GM23338 (cell line): ENCODE data around the gene RRN3. TPM values are rescaled to one million over a fixed set of nuclear protein-coding genes. Genes with fewer than 3 reads are reported as not detected.
A peak's percentile ranks its signal among the peaks of the same experiment; 100 is the strongest.
"Not testable (repeated sequence)": the region's sequence is repeated elsewhere in the genome, so short reads cannot be mapped to it uniquely, and the experiment has no call there.

Experiments
- ATAC-seq: fragments of 200-7000 bp; cut with Tn5 transposase; 3 replicates; pipeline ENCODE4 v1.9.1; 2020
- DNase-seq: peaks from one replicate; pipeline ENCODE4 v3.0.0-alpha.2; 2015; ENCODE audit warnings: low spot score
- H2AFZ ChIP-seq: fragments of 200-600 bp; sonication (generic); 2 replicates; pipeline ENCODE4 v1.8.0; 2016; ENCODE audit warnings: antibody characterized with exemption, mild to moderate bottlenecking, moderate library complexity
- H3F3A ChIP-seq: fragments of 200-600 bp; sonication (generic); replicated peaks from 2 replicates; pipeline ENCODE4 v1.8.0; 2017; ENCODE audit warnings: antibody characterized with exemption, mixed run types, low read depth
- H3K27ac ChIP-seq: fragments of 200-600 bp; sonication (generic); 2 replicates; pipeline ENCODE4 v1.6.1; 2016; ENCODE audit warnings: low read depth
- H3K27me3 ChIP-seq: fragments of 200-600 bp; sonication (generic); 2 replicates; pipeline ENCODE4 v1.8.0; 2016; ENCODE audit warnings: mild to moderate bottlenecking, mixed run types, moderate library complexity; ENCODE audit not compliant: insufficient read depth
- H3K36me3 ChIP-seq: fragments of 200-600 bp; sonication (generic); 2 replicates; pipeline ENCODE4 v1.8.0; 2016; ENCODE audit warnings: mild to moderate bottlenecking; ENCODE audit not compliant: insufficient read depth
- H3K4me1 ChIP-seq: fragments of 200-600 bp; sonication (generic); 2 replicates; pipeline ENCODE4 v1.8.0; 2016; ENCODE audit warnings: mild to moderate bottlenecking, moderate library complexity; ENCODE audit not compliant: insufficient read depth
- H3K4me2 ChIP-seq: fragments of 200-600 bp; sonication (generic); 2 replicates; pipeline ENCODE4 v1.7.1; 2017; ENCODE audit warnings: mixed run types
- H3K4me3 ChIP-seq: fragments of 200-600 bp; sonication (generic); 2 replicates; pipeline ENCODE4 v1.6.1; 2016; ENCODE audit warnings: mixed run types
- H3K79me2 ChIP-seq: fragments of 200-600 bp; sonication (generic); replicated peaks from 2 replicates; pipeline ENCODE4 v1.8.0; 2017; ENCODE audit warnings: mild to moderate bottlenecking; ENCODE audit not compliant: insufficient read depth
- H3K9me2 ChIP-seq: fragments of 200-600 bp; sonication (generic); 2 replicates; pipeline ENCODE4 v1.8.0; 2017; ENCODE audit not compliant: insufficient read depth
- H4K20me1 ChIP-seq: fragments of 200-600 bp; sonication (generic); replicated peaks from 2 replicates; pipeline ENCODE4 v1.8.0; 2017; ENCODE audit warnings: mild to moderate bottlenecking; ENCODE audit not compliant: insufficient read depth
- H3K27ac Mint-ChIP-seq: 2 replicates; pipeline ENCODE4 v1.8.0; 2020; ENCODE audit warnings: inconsistent platforms, mild to moderate bottlenecking, moderate library complexity, mixed read lengths
- H3K27me3 Mint-ChIP-seq: 3 replicates; pipeline ENCODE4 v1.8.0; 2022; ENCODE audit warnings: low read depth, mild to moderate bottlenecking, moderate library complexity, mixed read lengths, inconsistent platforms; ENCODE audit not compliant: insufficient read depth, poor library complexity
- H3K36me3 Mint-ChIP-seq: 3 replicates; pipeline ENCODE4 v1.8.0; 2021; ENCODE audit warnings: low read depth, mild to moderate bottlenecking, inconsistent platforms, moderate library complexity, mixed read lengths
- H3K4me1 Mint-ChIP-seq: 3 replicates; pipeline ENCODE4 v1.8.0; 2020; ENCODE audit warnings: mild to moderate bottlenecking, inconsistent platforms, mixed read lengths
- H3K4me3 Mint-ChIP-seq: 3 replicates; pipeline ENCODE4 v1.8.0; 2021; ENCODE audit warnings: moderate library complexity, mild to moderate bottlenecking, inconsistent platforms, mixed read lengths
- H3K9me3 Mint-ChIP-seq: 3 replicates; pipeline ENCODE4 v1.8.0; 2020; ENCODE audit warnings: moderate library complexity, mild to moderate bottlenecking, inconsistent platforms, mixed read lengths
- polyA plus RNA-seq: library from polyadenylated mRNA; unstranded; fragments of >200 nt; fragmentation: Nextera tagmentation; extraction: Ambion mirVana; gene quantifications from 2 replicates; pipeline ENCODE4 v1.2.1, GENCODE V29; 2016
- total RNA-seq: library from RNA; depleted of rRNA; stranded (reverse); fragments of >200 nt; shearing (Covaris generic); gene quantifications from 2 replicates; pipeline ENCODE4 v1.2.3, GENCODE V29; 2014
- TF ChIP-seq, protein P1 (sequence below), 2 experiments: fragments of 200-600 bp in 1 of 2; sonication (generic) in 1 of 2; conservative IDR thresholded peaks; 2 replicates each; pipeline versions ENCODE4 v1.5.1 to v1.6.1; 2016 to 2017; ENCODE audit warnings: antibody characterized with exemption in 2 of 2, low read depth in 2 of 2, mild to moderate bottlenecking in 2 of 2, moderate library complexity in 1 of 2

Gene RRN3
- total and polyA plus RNA-seq, 2 experiments from 2014 or later, result 15.4 to 41.5 TPM

DNA sequence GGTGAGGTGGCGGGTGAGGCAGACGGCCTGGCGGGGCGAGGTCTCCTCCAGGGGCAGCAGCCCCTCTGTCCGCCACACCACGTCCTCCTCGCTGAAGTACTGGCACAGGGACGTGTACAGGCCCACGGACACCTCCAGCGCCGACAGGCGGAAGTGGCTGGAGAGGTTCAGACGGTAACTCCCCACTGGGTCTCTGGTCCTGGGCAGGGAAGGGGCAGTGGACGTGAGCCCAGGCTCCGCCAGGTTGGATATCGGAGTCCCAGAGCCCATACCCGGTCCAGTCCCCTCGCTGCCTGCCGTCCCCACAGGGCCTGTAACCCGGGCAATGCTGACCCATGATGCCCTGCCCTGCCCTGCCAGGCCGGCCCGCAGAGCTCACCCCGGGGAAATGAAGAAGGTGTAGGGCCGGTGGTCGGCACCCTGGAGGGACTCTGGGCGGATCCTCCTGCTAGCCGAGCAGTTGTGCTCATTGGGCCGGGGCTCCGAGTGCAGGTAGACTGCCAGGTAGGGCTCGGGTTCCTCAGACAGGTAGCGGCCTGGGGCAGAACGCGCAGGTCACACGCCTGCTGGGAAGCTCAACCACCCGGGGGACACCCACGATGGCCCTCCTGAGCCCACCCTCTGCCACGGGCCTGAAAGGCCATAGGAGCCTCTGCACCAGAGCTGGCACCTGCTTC, 36.3 kb upstream of the RRN3 start:
- H3K4me2 ChIP-seq, H2AFZ ChIP-seq, H3K9me2 ChIP-seq, H3K9me3 Mint-ChIP-seq, H3K79me2 ChIP-seq, H3K4me1 Mint-ChIP-seq, H3K27ac ChIP-seq, H3K4me3 ChIP-seq, H3K4me3 Mint-ChIP-seq, ATAC-seq, H4K20me1 ChIP-seq, H3F3A ChIP-seq, DNase-seq, H3K27me3 ChIP-seq, H3K4me1 ChIP-seq, H3K27me3 Mint-ChIP-seq, H3K36me3 ChIP-seq, H3K27ac Mint-ChIP-seq: not testable (repeated sequence)
- H3K36me3 Mint-ChIP-seq, result peaks cover 20% of the 10 kb centered on the region; the same call in 2 of the 3 replicates

DNA sequence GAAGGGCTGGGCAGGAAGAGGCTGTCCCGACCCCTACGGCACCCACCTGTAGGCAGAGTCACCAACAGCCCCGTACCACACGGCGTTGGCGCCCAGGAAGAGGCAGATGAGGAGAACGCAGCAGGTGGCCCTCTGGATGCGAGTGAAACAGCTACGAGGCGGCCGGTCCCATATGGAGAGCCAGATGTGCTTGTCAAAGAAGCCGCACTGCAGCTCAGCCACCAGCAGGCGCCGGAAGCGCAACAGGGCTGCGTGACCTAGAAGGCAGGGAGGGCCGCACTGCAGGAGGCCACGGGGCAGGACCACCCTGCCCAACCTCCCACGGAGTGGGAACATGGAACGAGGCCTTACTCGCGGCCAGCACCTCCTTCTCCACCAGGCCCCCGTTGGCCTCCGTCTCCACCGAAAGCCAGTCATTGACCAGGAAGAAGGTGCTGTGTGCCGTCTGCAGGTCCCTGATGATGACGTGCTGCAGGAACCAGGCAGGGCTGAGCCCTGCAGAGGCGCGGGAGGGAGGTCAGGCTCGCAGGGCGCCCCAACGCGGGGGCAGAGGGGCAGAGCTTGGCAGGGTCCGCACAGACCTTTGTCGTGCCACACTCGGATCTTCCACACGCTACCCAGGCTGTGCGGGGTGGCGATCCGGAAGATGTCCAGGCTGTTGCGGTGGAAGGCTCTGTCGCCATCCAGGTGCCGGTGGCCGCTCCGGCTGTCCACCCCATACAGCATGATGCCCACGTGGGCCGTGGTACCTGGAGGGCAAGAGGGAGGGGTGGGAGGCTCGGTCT, 33.8 kb upstream of the RRN3 start:
- H3K27ac Mint-ChIP-seq, ATAC-seq, H3K27me3 Mint-ChIP-seq, DNase-seq, H3K4me3 ChIP-seq, H3F3A ChIP-seq, H3K27me3 ChIP-seq, H3K27ac ChIP-seq, H4K20me1 ChIP-seq, H3K9me2 ChIP-seq, H3K4me2 ChIP-seq, H3K36me3 ChIP-seq, H3K4me1 Mint-ChIP-seq, H3K9me3 Mint-ChIP-seq, H3K4me3 Mint-ChIP-seq, H3K79me2 ChIP-seq, H3K4me1 ChIP-seq, H2AFZ ChIP-seq: not testable (repeated sequence)
- peaks cover 14% of the 10 kb centered on the region; the same call in 2 of the 3 replicates for H3K36me3 Mint-ChIP-seq
- TF ChIP-seq, protein P1, sequence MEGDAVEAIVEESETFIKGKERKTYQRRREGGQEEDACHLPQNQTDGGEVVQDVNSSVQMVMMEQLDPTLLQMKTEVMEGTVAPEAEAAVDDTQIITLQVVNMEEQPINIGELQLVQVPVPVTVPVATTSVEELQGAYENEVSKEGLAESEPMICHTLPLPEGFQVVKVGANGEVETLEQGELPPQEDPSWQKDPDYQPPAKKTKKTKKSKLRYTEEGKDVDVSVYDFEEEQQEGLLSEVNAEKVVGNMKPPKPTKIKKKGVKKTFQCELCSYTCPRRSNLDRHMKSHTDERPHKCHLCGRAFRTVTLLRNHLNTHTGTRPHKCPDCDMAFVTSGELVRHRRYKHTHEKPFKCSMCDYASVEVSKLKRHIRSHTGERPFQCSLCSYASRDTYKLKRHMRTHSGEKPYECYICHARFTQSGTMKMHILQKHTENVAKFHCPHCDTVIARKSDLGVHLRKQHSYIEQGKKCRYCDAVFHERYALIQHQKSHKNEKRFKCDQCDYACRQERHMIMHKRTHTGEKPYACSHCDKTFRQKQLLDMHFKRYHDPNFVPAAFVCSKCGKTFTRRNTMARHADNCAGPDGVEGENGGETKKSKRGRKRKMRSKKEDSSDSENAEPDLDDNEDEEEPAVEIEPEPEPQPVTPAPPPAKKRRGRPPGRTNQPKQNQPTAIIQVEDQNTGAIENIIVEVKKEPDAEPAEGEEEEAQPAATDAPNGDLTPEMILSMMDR (conservative IDR thresholded peaks at IDR 0.05; ENCODE audit: low read depth in 2 of 2), result 0 out of 4 replicates have a peak, but pooled peaks of 1 of the 2 experiments have one; percentile 1

DNA sequence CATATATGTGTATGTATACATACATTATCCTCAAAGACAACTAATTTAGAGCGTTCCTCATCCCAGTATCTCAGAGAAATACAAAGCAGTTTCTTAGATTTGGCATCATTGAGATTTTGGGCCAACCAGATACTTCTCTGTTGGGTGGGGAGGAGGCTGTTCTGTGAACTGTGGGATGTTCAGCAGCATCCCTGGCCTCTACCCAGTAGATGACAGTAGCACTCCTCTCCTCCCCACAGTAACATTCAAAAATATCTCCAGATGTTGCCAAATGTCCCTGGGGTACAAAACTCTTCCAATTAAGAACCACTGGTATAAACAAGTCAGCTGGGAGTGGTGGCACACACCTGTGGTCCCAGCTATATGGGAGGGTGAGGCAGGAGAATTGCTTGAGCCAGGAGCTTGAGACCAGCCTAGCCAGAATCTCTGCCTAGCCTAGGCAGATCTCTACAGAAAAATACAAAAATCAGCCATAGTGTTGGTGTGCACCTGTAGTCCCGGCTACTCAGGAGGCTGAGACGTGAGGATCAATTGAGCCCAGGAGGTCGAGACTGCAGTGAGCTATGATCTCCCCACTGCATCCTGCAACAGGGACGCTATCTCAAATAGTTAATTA, 6.4 kb upstream of the RRN3 start:
- H3K4me2 ChIP-seq, DNase-seq, H2AFZ ChIP-seq, H3K27ac Mint-ChIP-seq, H3K79me2 ChIP-seq, H3F3A ChIP-seq, H3K36me3 ChIP-seq, H3K27ac ChIP-seq, H3K36me3 Mint-ChIP-seq, H3K9me2 ChIP-seq, H3K4me1 ChIP-seq, H3K4me3 ChIP-seq, H3K4me1 Mint-ChIP-seq, H3K27me3 ChIP-seq, H3K9me3 Mint-ChIP-seq, H4K20me1 ChIP-seq, H3K27me3 Mint-ChIP-seq, H3K4me3 Mint-ChIP-seq, ATAC-seq: not testable (repeated sequence)

DNA sequence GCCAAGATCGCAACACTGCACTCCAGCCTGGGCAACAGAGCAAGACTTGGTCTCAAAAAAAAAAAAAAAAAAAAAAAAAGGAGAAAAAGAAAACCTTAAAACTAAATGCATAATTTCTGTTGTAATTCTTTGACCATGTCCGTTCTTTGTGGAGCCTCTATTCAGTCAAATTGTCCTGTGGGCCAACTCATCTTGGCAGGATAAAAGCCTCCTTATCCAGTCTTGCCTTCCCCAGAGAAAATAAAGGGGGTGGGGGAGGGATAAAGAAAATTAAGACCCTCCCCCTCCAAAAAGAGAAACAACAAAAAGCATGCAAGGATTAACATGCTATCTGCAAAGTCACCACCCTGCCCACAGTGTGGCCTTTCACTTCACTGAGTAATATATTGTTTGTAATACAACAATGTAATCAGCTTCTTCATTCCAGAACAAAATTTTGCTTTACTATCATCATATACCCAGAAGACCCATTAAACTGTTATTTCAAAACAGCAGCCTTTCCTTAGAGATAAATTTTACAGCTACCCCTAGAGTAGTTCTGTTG, 5.4 kb upstream of the RRN3 start:
- not testable (repeated sequence) for H4K20me1 ChIP-seq, H3K4me2 ChIP-seq, H3K4me3 ChIP-seq, H3K27me3 ChIP-seq, H3K4me1 ChIP-seq, H3K36me3 Mint-ChIP-seq, H3K4me3 Mint-ChIP-seq, H3K9me3 Mint-ChIP-seq, DNase-seq, ATAC-seq, H3K4me1 Mint-ChIP-seq, H3K79me2 ChIP-seq, H3K36me3 ChIP-seq, H3K27ac ChIP-seq, H3F3A ChIP-seq, H3K9me2 ChIP-seq, H2AFZ ChIP-seq, H3K27ac Mint-ChIP-seq, H3K27me3 Mint-ChIP-seq

DNA sequence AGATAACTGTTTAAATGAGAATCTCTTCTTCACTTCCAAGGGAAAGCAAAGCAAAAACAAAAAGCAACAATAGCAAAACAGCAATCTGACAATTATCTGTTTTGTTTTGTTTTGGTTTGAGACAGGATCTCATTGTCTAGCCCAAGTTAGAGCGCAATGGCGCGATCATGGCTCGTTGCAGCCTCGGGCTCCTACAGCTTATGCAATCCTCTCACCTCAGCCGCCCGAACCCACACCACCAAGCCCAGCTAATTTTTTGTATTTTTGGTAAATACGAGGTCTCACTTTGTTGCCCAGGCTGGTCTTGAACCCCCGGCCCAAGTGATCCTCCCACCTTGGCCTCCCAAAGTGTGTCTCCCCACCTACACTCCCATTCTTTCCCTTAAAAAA, 2.5 kb upstream of the RRN3 start:
- DNase-seq, H2AFZ ChIP-seq, H3K27ac Mint-ChIP-seq, H3K4me3 Mint-ChIP-seq, H3K4me1 Mint-ChIP-seq, H3K4me3 ChIP-seq, H3K9me2 ChIP-seq, H3K36me3 ChIP-seq, H3K27ac ChIP-seq, H4K20me1 ChIP-seq, ATAC-seq, H3K9me3 Mint-ChIP-seq, H3K27me3 ChIP-seq, H3F3A ChIP-seq, H3K4me2 ChIP-seq, H3K4me1 ChIP-seq, H3K27me3 Mint-ChIP-seq: not testable (repeated sequence)
- peaks cover 11% of the 10 kb centered on the region; the same call in 2 of the 3 replicates for H3K36me3 Mint-ChIP-seq
- peaks cover 21% of the 10 kb centered on the region for H3K79me2 ChIP-seq
